Colonic mucosa (tissue), 4 donors: ENCODE data around the gene PRSS35. TPM values are rescaled to one million over a fixed set of nuclear protein-coding genes. Genes with fewer than 3 reads are reported as not detected.
A peak's percentile ranks its signal among the peaks of the same experiment; 100 is the strongest.

ENCODE experiments used
- DNase-seq: peaks from one replicate; pipeline ENCODE4 v3.0.0-alpha.2; 2020
- H3K27ac ChIP-seq: fragments of 200-600 bp; one replicate; pipeline ENCODE4 v1.8.0; 2021
- H3K27me3 ChIP-seq: fragments of 200-600 bp; one replicate; pipeline ENCODE4 v1.8.0; 2021
- H3K36me3 ChIP-seq: fragments of 200-600 bp; one replicate; pipeline ENCODE4 v1.8.0; 2021
- H3K4me1 ChIP-seq: fragments of 200-600 bp; one replicate; pipeline ENCODE4 v1.8.0; 2021; ENCODE audit warnings: mild to moderate bottlenecking
- H3K4me3 ChIP-seq: fragments of 200-600 bp; one replicate; pipeline ENCODE4 v1.8.0; 2021
- H3K9ac ChIP-seq, 2 donors: one replicate each; pipeline ENCODE4 v1.7.0; 2013; ENCODE audit warnings: control low read depth in 2 of 2, low read depth in 2 of 2, low read length in 2 of 2
- H3K9me3 ChIP-seq: fragments of 200-600 bp; one replicate; pipeline ENCODE4 v1.8.0; 2021
- CTCF ChIP-seq: fragments of 200-600 bp; IDR thresholded peaks from one replicate; pipeline ENCODE4 v1.8.0; 2022; ENCODE audit warnings: antibody characterized with exemption, mild to moderate bottlenecking
- intact Hi-C: fragments of 100-400 bp; cut with DNase I; formaldehyde crosslinking; loops from one replicate; pipeline ENCODE4 v1.14.1; 2022
- total RNA-seq, 2 donors: library from RNA; stranded (reverse); fragmentation: NEBNext Ultra II Directional in 1 of 2; extraction: Animal tissue kit (Norgen Biotek cat#: 25700) in 1 of 2; gene quantifications; one replicate each; pipeline ENCODE4 v1.2.1, GENCODE V29; 2021
- donor health status: healthy.
- donor health status: DM: no; HTN: no; CAD: no.
- donor health status: DM: no; HTN: no; CAD: no.

The PRSS35 gene
- under 1 TPM; 0.11 to 0.22 TPM for total RNA-seq

GRCh38 chr6:83511901-83512681 lies at the start of gene PRSS35:
TSS of gene PRSS35 (plus strand) at chr6:83512534. CDS start at chr6:83523442, 10,908 bp downstream.
- intact Hi-C loops = loop anchor here (10.0 kb wide), 1 partner anchor 437 kb away; no protein-coding TSS in a partner anchor
- Histone ChIP-seq H3K4me3 (peak within 1 kb of the TSS; percentile 34), H3K27ac (no peak within 1 kb of the TSS), H3K9me3 (no peaks in the 10 kb centered on the region), H3K4me1 (no peaks in the 10 kb centered on the region), H3K9ac (peak within 1 kb of the TSS in 1 of 2 donors; percentile 52), H3K36me3 (no peaks in the 10 kb centered on the region), H3K27me3 (no peaks in the 10 kb centered on the region)
- peak; percentile 67 for TF ChIP-seq CTCF
- peak; percentile 57 for DNase-seq

- no peaks in the 10 kb centered on the region for H3K36me3 ChIP-seq
- no peak for DNase-seq
These were observed 48.4 kb upstream of the PRSS35 start for GRCh38 chr6:83463886-83464285.

GRCh38 chr6:83464381-83465140 lies 47.8 kb upstream of the PRSS35 start:
- DNase-seq = peak; percentile 56
- Histone ChIP-seq H3K4me3 (no peak overlapping the region), H3K9ac (no peak overlapping the region), H3K9me3 (no peaks in the 10 kb centered on the region), H3K27me3 (no peaks in the 10 kb centered on the region), H3K27ac (peak overlapping the region; percentile 58), H3K4me1 (no peaks in the 10 kb centered on the region), H3K36me3 (no peaks in the 10 kb centered on the region)
- intact Hi-C loops = no loop called here
- TF ChIP-seq CTCF = no peak

More at GRCh38 chr6:83463886-83464285, 48.4 kb upstream of the PRSS35 start:
- intact Hi-C loops = no loop called here
- Histone ChIP-seq H3K4me3 (no peak overlapping the region), H3K9me3 (no peaks in the 10 kb centered on the region), H3K27me3 (no peaks in the 10 kb centered on the region), H3K4me1 (no peaks in the 10 kb centered on the region), H3K9ac (no peak overlapping the region), H3K27ac (peak overlapping the region; percentile 58)
- no peak for TF ChIP-seq CTCF

DNA sequence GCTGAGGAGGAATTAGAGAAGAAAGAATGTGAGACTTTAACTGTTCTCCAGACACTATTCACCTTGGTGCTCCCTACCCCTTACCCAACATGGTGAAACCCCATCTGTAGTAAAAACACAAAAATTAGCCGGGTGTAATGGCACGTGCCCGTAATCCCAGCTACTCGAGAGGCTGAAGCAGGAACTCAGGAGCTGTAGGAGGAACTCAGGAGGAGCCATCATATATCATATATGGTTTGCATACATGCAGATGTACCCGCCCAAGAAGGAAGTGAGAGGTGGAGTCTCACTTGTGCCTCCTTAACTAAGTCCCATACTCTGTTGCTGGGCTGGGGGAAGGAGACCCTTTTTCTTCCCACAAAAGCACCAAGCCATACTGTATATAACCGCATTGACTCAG lies 46.0 kb upstream of the PRSS35 start:
- no peaks in the 10 kb centered on the region for H3K4me1 ChIP-seq
- H3K4me3 ChIP-seq = no peak overlapping the region
- H3K9me3 ChIP-seq = no peaks in the 10 kb centered on the region
- intact Hi-C loops = no loop called here
- no peak for TF ChIP-seq CTCF
- no peak overlapping the region for H3K27ac ChIP-seq
- H3K9ac ChIP-seq = no peak overlapping the region
- H3K36me3 ChIP-seq = no peaks in the 10 kb centered on the region
- H3K27me3 ChIP-seq = no peaks in the 10 kb centered on the region
- DNase-seq = no peak

GRCh38 chr6:83467620-83468036 lies 44.7 kb upstream of the PRSS35 start:
- no peaks in the 10 kb centered on the region for H3K36me3 ChIP-seq

More at GRCh38 chr6:83467620-83468036, 44.7 kb upstream of the PRSS35 start:
- TF ChIP-seq CTCF = no peak
- Histone ChIP-seq H3K9ac (no peak overlapping the region), H3K4me1 (no peaks in the 10 kb centered on the region), H3K27ac (no peak overlapping the region), H3K4me3 (no peak overlapping the region), H3K27me3 (no peaks in the 10 kb centered on the region), H3K9me3 (no peaks in the 10 kb centered on the region)
- no peak for DNase-seq
- intact Hi-C loops = no loop called here
